A673 (cell line): Measurements from ENCODE around the gene ARHGEF39. TPM values are rescaled to one million over a fixed set of nuclear protein-coding genes. Genes with fewer than 3 reads are reported as not detected.

Experiments used
- BruUV-seq: library from RNA; stranded (reverse); fragments of 400-500 nt; replicated peaks from 2 replicates; lab custom pipeline; 2021; lab: Mats Ljungman, UMichigan
- CTCF ChIA-PET: fragments of 300-600 bp; sonication (Branson Sonifier 250); formaldehyde crosslinking; loops from one replicate; lab custom pipeline; 2022; ENCODE audit warnings: antibody characterized with exemption; lab: Charles Lee
- POLR2A ChIA-PET: fragments of 300-600 bp; sonication (Branson Sonifier 250); formaldehyde crosslinking; loops from one replicate; lab custom pipeline; 2022; ENCODE audit warnings: antibody characterized with exemption; ENCODE audit not compliant: low non-redundant PET; lab: Charles Lee
- DNase-seq: peaks from one replicate; pipeline ENCODE4 v3.0.0-alpha.2; 2015; ENCODE audit warnings: low spot score
- H3K27ac ChIP-seq: fragments of 200-600 bp; sonication (generic); 2 replicates; pipeline ENCODE4 v1.5.1; 2016; ENCODE audit warnings: mixed run types, low read depth, mild to moderate bottlenecking, mixed read lengths, antibody characterized with exemption, low read length; ENCODE audit not compliant: poor library complexity, severe bottlenecking
- H3K27me3 ChIP-seq: fragments of 200-600 bp; sonication (generic); replicated peaks from 2 replicates; pipeline ENCODE4 v1.6.1; 2017; ENCODE audit warnings: mixed run types, low read depth, mild to moderate bottlenecking, mixed read lengths, antibody characterized with exemption, low read length; ENCODE audit not compliant: insufficient read depth, poor library complexity
- H3K36me3 ChIP-seq: fragments of 200-600 bp; sonication (generic); 2 replicates; pipeline ENCODE4 v1.6.1; 2016; ENCODE audit warnings: mixed run types, mild to moderate bottlenecking, mixed read lengths, antibody characterized with exemption, low read length; ENCODE audit not compliant: insufficient read depth, poor library complexity, severe bottlenecking
- H3K4me1 ChIP-seq: fragments of 200-600 bp; sonication (generic); 2 replicates; pipeline ENCODE4 v1.6.1; 2017; ENCODE audit warnings: mixed run types, mild to moderate bottlenecking, mixed read lengths, antibody characterized with exemption, low read length; ENCODE audit not compliant: insufficient read depth, poor library complexity, severe bottlenecking
- H3K4me3 ChIP-seq: fragments of 200-600 bp; sonication (generic); 2 replicates; pipeline ENCODE4 v1.5.1; 2016; ENCODE audit warnings: low read depth, mixed run types, mild to moderate bottlenecking, mixed read lengths, low read length; ENCODE audit not compliant: poor library complexity, severe bottlenecking
- H3K9me3 ChIP-seq: fragments of 200-600 bp; sonication (generic); 2 replicates; pipeline ENCODE4 v1.6.1; 2016; ENCODE audit warnings: mixed run types, low read depth, mild to moderate bottlenecking, mixed read lengths, antibody characterized with exemption, low read length; ENCODE audit not compliant: poor library complexity, severe bottlenecking
- CTCF ChIP-seq: fragments of 300-800, 200-600 bp; sonication (generic); conservative IDR thresholded peaks from 2 replicates; pipeline ENCODE4 v1.5.1; 2017; ENCODE audit warnings: low read depth, mild to moderate bottlenecking, antibody characterized with exemption, low read length, moderate library complexity, mixed read lengths
- EZH2 ChIP-seq: fragments of 200-600 bp; sonication (generic); IDR thresholded peaks from 2 replicates; pipeline ENCODE4 v1.6.1; 2017; ENCODE audit warnings: borderline replicate concordance, low read depth, mild to moderate bottlenecking, mixed read lengths, antibody characterized with exemption, low read length; ENCODE audit not compliant: poor library complexity, severe bottlenecking
- intact Hi-C: fragments of 100-400 bp; cut with micrococcal nuclease; formaldehyde crosslinking; loops from one replicate; pipeline ENCODE4 v1.10.0; 2022; ENCODE audit not compliant: unreplicated experiment
- total RNA-seq: library from RNA; stranded (reverse); gene quantifications from 2 replicates; pipeline ENCODE4 v1.2.3, GENCODE V29; 2021

The ARHGEF39 gene
- total RNA-seq, 1 experiment from 2014 or later = 25.0 TPM

- Histone ChIP-seq H3K27ac (no peak overlapping the region), H3K4me1 (no peaks in the 10 kb centered on the region), H3K4me3 (no peak overlapping the region), H3K36me3 (no peaks in the 10 kb centered on the region), H3K27me3 (no peaks in the 10 kb centered on the region), H3K9me3 (no peaks in the 10 kb centered on the region)
- DNase-seq = no peak
- BruUV-seq = no TSS peak
- ChIA-PET CTCF (no interaction called here), POLR2A (no interaction called here)
- TF ChIP-seq EZH2 (no peak), CTCF (no peak)
- intact Hi-C loops = no loop called here
These were observed 12.2 kb downstream of the ARHGEF39 start for GRCh38 chr9:35652829-35653209.

GRCh38 chr9:35651956-35652828 is 12.8 kb downstream of the ARHGEF39 start:
- H3K27ac ChIP-seq = no peak overlapping the region
- H3K36me3 ChIP-seq = no peaks in the 10 kb centered on the region
- ChIA-PET CTCF (no interaction called here), POLR2A (no interaction called here)
- H3K4me3 ChIP-seq = no peak overlapping the region
- H3K27me3 ChIP-seq = no peaks in the 10 kb centered on the region
- DNase-seq = no peak
- no TSS peak for BruUV-seq
- intact Hi-C loops = no loop called here
- TF ChIP-seq CTCF = no peak
- no peak for TF ChIP-seq EZH2
- H3K9me3 ChIP-seq = no peaks in the 10 kb centered on the region
- peaks cover 2% of the 10 kb centered on the region for H3K4me1 ChIP-seq

- H3K27me3 ChIP-seq = no peaks in the 10 kb centered on the region
- POLR2A ChIA-PET = no interaction called here
- no peak within 1 kb of the TSS for H3K4me3 ChIP-seq
- H3K36me3 ChIP-seq = no peaks in the 10 kb centered on the region
- intact Hi-C loops = no loop called here
- peaks cover 4% of the 10 kb centered on the region for H3K4me1 ChIP-seq
- H3K27ac ChIP-seq = no peak within 1 kb of the TSS
- no TSS peak for BruUV-seq
- TF ChIP-seq CTCF = no peak
- no peak for TF ChIP-seq EZH2
- DNase-seq = no peak
- no peaks in the 10 kb centered on the region for H3K9me3 ChIP-seq
- CTCF ChIA-PET = no interaction called here
These were observed 14.4 kb downstream of the ARHGEF39 start, which contains the start of gene SIT1 for GRCh38 chr9:35650341-35651158. Gene SIT1, minus strand, starts transcription at chr9:35650931. Its CDS starts 78 bp downstream, at chr9:35650853.
